Activated T-helper 2 cell treated with anti-CD3 and anti-CD28 coated beads, Interferon-gamma antibody, Interleukin-2, Interleukin-4, amounts not matched to agents 10 μg/mL and 5 μg/mL and 100 μg/mL, durations not matched to agents 14 hours and 24 hours and 36 hours (primary cell): ENCODE measurements around the gene PHF1. TPM values are rescaled to one million over a fixed set of nuclear protein-coding genes. Genes with fewer than 3 reads are reported as not detected.

Experiments used
- DNase-seq: peaks from one replicate; pipeline ENCODE4 v3.0.0; 2021; ENCODE audit warnings: low spot score
- H3K27ac Mint-ChIP-seq: one replicate; pipeline ENCODE4 v1.8.0; 2021; ENCODE audit warnings: mixed read lengths
- H3K27me3 Mint-ChIP-seq: one replicate; pipeline ENCODE4 v1.8.0; 2021; ENCODE audit warnings: low read depth, mixed read lengths
- H3K36me3 Mint-ChIP-seq: one replicate; pipeline ENCODE4 v1.8.0; 2021; ENCODE audit warnings: low read depth, mixed read lengths
- H3K4me1 Mint-ChIP-seq: one replicate; pipeline ENCODE4 v1.8.0; 2021; ENCODE audit warnings: low read depth, mixed read lengths
- H3K4me3 Mint-ChIP-seq: one replicate; pipeline ENCODE4 v1.8.0; 2021; ENCODE audit warnings: low read depth, mild to moderate bottlenecking, moderate library complexity, mixed read lengths
- H3K9me3 Mint-ChIP-seq: one replicate; pipeline ENCODE4 v1.8.0; 2021; ENCODE audit warnings: mixed read lengths
- intact Hi-C: fragments of 100-400 bp; cut with micrococcal nuclease; formaldehyde crosslinking; loops from one replicate; pipeline ENCODE4 v1.15.1; 2023
- total RNA-seq: library from RNA; stranded (reverse); gene quantifications from 2 replicates; pipeline ENCODE4 v1.2.3, GENCODE V29; 2022

Gene PHF1
- total RNA-seq, 1 donor from 2014 or later, result 39.1 TPM

- peak overlapping the region; percentile 100 for H3K27ac Mint-ChIP-seq
- no peaks in the 10 kb centered on the region for H3K27me3 Mint-ChIP-seq
- no peak for DNase-seq
- peaks cover 54% of the 10 kb centered on the region for H3K4me1 Mint-ChIP-seq
- peak overlapping the region; percentile 96 for H3K4me3 Mint-ChIP-seq
- intact Hi-C loops, result loop anchor here (5.0 to 10.0 kb wide), 3 partner anchors 119 to 1754 kb away; partner anchors contain the start of genes C6orf47, GPANK1 and RGL2
- no peaks in the 10 kb centered on the region for H3K9me3 Mint-ChIP-seq
- peaks cover 46% of the 10 kb centered on the region for H3K36me3 Mint-ChIP-seq
Observed at GRCh38 chr6:33416386-33417127, 5.7 kb downstream of the PHF1 start.

GRCh38 chr6:33417128-33417902 is 6.5 kb downstream of the PHF1 start:
- DNase-seq, result no peak

GRCh38 chr6:33417903-33418689 is 7.3 kb downstream of the PHF1 start, which contains the start of gene CUTA:
TSS of gene CUTA (minus strand) at chr6:33418107. CDS start at chr6:33418000, 107 bp downstream.
- Mint-ChIP-seq H3K36me3 (peaks cover 40% of the 10 kb centered on the region), H3K27me3 (no peaks in the 10 kb centered on the region)

More at GRCh38 chr6:33417128-33417902, 6.5 kb downstream of the PHF1 start:
- peak overlapping the region; percentile 100 for H3K27ac Mint-ChIP-seq
- intact Hi-C loops, result loop anchor here (5.0 to 10.0 kb wide), 3 partner anchors 120 to 1755 kb away; partner anchors contain the start of genes C6orf47, GPANK1 and RGL2
- H3K4me3 Mint-ChIP-seq, result peak overlapping the region; percentile 96
- peaks cover 45% of the 10 kb centered on the region for H3K36me3 Mint-ChIP-seq
- H3K27me3 Mint-ChIP-seq, result no peaks in the 10 kb centered on the region
- peaks cover 57% of the 10 kb centered on the region for H3K4me1 Mint-ChIP-seq
- H3K9me3 Mint-ChIP-seq, result no peaks in the 10 kb centered on the region

GRCh38 chr6:33418690-33419291 is 8.0 kb downstream of the PHF1 start:
- H3K36me3 Mint-ChIP-seq, result peaks cover 40% of the 10 kb centered on the region
- H3K27me3 Mint-ChIP-seq, result no peaks in the 10 kb centered on the region
- DNase-seq, result no peak
- peaks cover 62% of the 10 kb centered on the region for H3K4me1 Mint-ChIP-seq
- peak overlapping the region; percentile 100 for H3K27ac Mint-ChIP-seq
- peak overlapping the region; percentile 96 for H3K4me3 Mint-ChIP-seq
- intact Hi-C loops, result loop anchor here (1.0 to 10.0 kb wide), 7 partner anchors 8 to 1756 kb away; partner anchors contain the start of genes C6orf47, GPANK1, KIFC1 and RGL2
- no peaks in the 10 kb centered on the region for H3K9me3 Mint-ChIP-seq

More at GRCh38 chr6:33417903-33418689, 7.3 kb downstream of the PHF1 start, which contains the start of gene CUTA:
- peaks cover 57% of the 10 kb centered on the region for H3K4me1 Mint-ChIP-seq
- H3K4me3 Mint-ChIP-seq, result peak within 1 kb of the TSS; percentile 96
- peak within 1 kb of the TSS; percentile 100 for H3K27ac Mint-ChIP-seq
- no peaks in the 10 kb centered on the region for H3K9me3 Mint-ChIP-seq
- DNase-seq, result peak; percentile 99
- intact Hi-C loops, result loop anchor here (1.0 to 10.0 kb wide), 7 partner anchors 8 to 1756 kb away; partner anchors contain the start of genes C6orf47, GPANK1, KIFC1 and RGL2

- Mint-ChIP-seq H3K4me3 (peak within 1 kb of the TSS; percentile 96), H3K9me3 (no peaks in the 10 kb centered on the region), H3K27me3 (no peaks in the 10 kb centered on the region), H3K27ac (peak within 1 kb of the TSS; percentile 100), H3K36me3 (peaks cover 40% of the 10 kb centered on the region), H3K4me1 (peaks cover 64% of the 10 kb centered on the region)
- DNase-seq, result no peak
- intact Hi-C loops, result loop anchor here (2.0 to 10.0 kb wide), 6 partner anchors 101 to 1758 kb away; partner anchors contain the start of genes B3GALT4, C6orf47, GPANK1 and RGL2
Observed at GRCh38 chr6:33419580-33420490, 9.0 kb downstream of the PHF1 start, which contains the start of gene SYNGAP1. TSS of gene SYNGAP1 (plus strand) at chr6:33420065. CDS start at chr6:33420265, 200 bp downstream.

- peaks cover 67% of the 10 kb centered on the region for H3K4me1 Mint-ChIP-seq
- intact Hi-C loops, result loop anchor here (10.0 kb wide), 1 partner anchor 146 kb away; the partner anchor contains the start of genes B3GALT4, RPS18 and VPS52
- DNase-seq, result no peak
- H3K36me3 Mint-ChIP-seq, result peaks cover 34% of the 10 kb centered on the region
- peak overlapping the region; percentile 45 for H3K27ac Mint-ChIP-seq
- no peaks in the 10 kb centered on the region for H3K27me3 Mint-ChIP-seq
- H3K4me3 Mint-ChIP-seq, result peak overlapping the region; percentile 70
- H3K9me3 Mint-ChIP-seq, result no peaks in the 10 kb centered on the region
Observed at GRCh38 chr6:33420491-33421343, 9.9 kb downstream of the PHF1 start.

- H3K9me3 Mint-ChIP-seq, result no peaks in the 10 kb centered on the region
- intact Hi-C loops, result loop anchor here (10.0 kb wide), 1 partner anchor 146 kb away; the partner anchor contains the start of genes B3GALT4, RPS18 and VPS52
- H3K4me3 Mint-ChIP-seq, result peak overlapping the region; percentile 70
- peaks cover 66% of the 10 kb centered on the region for H3K4me1 Mint-ChIP-seq
- peaks cover 28% of the 10 kb centered on the region for H3K36me3 Mint-ChIP-seq
- peak overlapping the region; percentile 45 for H3K27ac Mint-ChIP-seq
- H3K27me3 Mint-ChIP-seq, result no peaks in the 10 kb centered on the region
- DNase-seq, result no peak
Observed at GRCh38 chr6:33421344-33421643, 10.5 kb downstream of the PHF1 start.

- intact Hi-C loops, result loop anchor here (10.0 kb wide), 1 partner anchor 149 kb away; the partner anchor contains the start of genes B3GALT4, RPS18 and VPS52
- Mint-ChIP-seq H3K27me3 (no peaks in the 10 kb centered on the region), H3K27ac (peak overlapping the region; percentile 90)
Observed at GRCh38 chr6:33423777-33424176, 13.0 kb downstream of the PHF1 start.

GRCh38 chr6:33424855-33425667 is 14.2 kb downstream of the PHF1 start:
- Mint-ChIP-seq H3K27me3 (no peaks in the 10 kb centered on the region), H3K4me3 (peak overlapping the region; percentile 88), H3K4me1 (peaks cover 68% of the 10 kb centered on the region), H3K9me3 (no peaks in the 10 kb centered on the region), H3K36me3 (peaks cover 28% of the 10 kb centered on the region), H3K27ac (peak overlapping the region; percentile 90)
- no peak for DNase-seq
- intact Hi-C loops, result loop anchor here (10.0 kb wide), 1 partner anchor 150 kb away; the partner anchor contains the start of genes B3GALT4, RPS18 and VPS52

More at GRCh38 chr6:33423777-33424176, 13.0 kb downstream of the PHF1 start:
- no peak for DNase-seq
- Mint-ChIP-seq H3K4me1 (peaks cover 66% of the 10 kb centered on the region), H3K4me3 (peak overlapping the region; percentile 88), H3K36me3 (peaks cover 28% of the 10 kb centered on the region), H3K9me3 (no peaks in the 10 kb centered on the region)
